Renal cortical epithelial cell (primary cell): ENCODE measurements around the gene DHCR24. TPM values are rescaled to one million over a fixed set of nuclear protein-coding genes. Genes with fewer than 3 reads are reported as not detected.

Experiments
- DNase-seq: peaks from one replicate; pipeline ENCODE4 v3.0.0-alpha.2; 2011; ENCODE audit warnings: low read depth
- total RNA-seq: library from RNA; depleted of rRNA; stranded (reverse); fragments of >200 nt; gene quantifications from 2 replicates; pipeline ENCODE4 v1.2.3, GENCODE V29; 2014

DHCR24 gene
- total RNA-seq, 1 donor from 2014 or later, result 608 TPM

DNA sequence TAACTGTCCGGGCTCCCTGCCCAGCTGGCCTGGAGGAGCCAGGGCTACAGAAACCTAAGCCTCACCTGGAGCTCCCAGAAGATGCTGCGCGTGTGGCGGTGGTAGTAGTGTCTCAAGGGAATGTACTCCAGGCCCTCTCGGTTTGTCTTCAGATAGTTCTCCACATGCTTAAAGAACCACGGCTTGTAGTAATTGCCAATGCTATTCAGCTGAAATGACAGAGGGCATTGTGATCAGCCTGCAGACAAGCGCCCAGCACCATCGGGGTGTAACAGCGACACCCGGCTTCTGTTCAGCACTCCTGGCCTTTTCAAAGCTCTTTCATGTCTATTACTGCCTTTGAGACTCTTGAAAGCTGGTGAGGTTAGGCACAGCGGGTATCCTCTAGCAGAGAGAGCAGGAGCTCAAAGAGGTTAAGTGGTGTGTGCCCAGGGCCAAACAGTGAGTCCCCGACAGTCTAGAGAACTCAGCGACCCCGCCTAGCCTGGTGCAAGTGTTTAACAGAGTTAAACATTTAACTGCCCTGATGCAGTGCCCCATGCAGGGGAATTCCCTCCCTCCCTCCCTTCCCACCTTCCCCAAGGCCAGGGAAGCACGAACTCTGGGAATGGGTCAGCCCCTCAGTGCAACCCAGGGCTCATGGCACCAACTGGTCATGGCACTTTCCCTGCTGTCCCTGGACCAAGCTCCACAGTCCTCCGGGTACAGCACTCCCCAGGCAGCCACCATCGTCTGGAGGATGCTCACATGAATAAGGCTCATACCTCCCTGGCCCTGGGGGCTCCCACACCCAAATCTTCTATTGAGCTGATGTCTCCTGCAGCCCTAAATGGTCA lies 21.5 kb downstream of the DHCR24 start:
- DNase-seq, result peak; percentile 76

DNA sequence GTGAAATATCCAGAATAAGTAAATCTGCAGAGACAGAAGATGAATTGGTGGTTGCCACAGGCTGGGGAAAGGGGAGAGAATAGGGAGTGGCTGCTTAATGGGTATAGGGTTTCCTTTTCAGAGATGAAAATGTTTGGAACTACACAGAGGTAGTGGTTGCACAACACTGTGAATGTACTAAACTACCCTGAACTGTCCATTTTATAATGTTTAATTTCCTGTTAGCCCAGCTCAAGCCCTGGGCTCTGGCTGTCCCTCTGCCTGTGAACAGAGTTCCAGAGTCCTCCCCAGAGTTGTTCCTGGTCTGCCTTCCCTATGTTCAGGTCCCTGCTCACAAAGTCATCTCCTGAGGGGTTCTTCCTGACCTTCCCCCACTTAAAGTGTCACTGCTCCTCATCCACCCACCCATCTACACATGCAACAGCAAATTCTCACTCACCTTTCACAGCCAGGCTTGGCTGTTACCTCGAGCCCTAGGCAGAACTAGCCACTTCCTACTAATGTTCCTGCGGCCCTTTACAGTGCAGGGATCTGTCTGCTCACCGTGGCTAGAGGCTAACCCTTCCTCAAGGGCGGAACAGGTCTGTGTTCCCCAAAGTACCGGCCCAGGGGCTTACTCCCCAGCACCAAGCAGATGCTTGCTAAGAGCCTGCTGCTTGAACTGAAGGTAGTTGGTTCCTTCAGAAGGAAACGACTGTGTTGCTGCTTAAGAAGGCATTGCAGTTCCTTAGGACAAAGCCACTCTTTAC lies 22.4 kb downstream of the DHCR24 start:
- peak; percentile 51 for DNase-seq

GRCh38 chr1:54863267-54863665 lies 23.7 kb downstream of the DHCR24 start:
- DNase-seq, result no peak

GRCh38 chr1:54861070-54861761 lies 25.8 kb downstream of the DHCR24 start:
- DNase-seq, result no peak

DNA sequence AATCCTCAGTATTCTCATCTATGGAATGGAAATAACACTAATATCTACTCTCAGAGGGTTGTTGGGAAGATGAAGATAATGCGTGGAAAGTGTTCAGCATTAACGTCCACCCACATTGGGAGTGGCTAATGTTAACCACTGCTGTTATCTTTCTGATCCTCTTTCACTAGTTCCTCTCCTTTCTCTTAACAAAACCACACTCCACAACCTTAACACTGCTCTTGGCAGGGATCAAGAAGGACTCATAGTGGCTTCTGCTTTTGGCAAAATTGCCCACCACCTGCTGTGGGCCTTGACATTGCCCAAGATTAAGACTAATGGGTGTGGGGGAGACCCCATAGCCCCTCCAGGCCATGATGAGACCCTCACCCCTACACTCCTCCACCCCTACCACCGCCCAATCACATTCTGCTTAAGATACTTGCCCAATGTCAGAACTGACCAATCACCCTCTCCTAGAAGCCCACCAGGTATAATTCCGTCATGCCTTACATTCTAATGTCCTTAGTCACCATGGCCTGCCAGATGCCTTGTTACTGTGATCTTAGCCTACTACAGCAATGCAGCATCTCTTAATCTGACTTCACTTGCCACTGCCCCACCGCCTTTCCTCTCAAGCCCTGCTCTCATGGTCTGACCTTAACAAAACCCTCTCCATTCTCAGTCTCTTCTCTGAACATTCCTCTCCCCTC lies 27.1 kb downstream of the DHCR24 start:
- peak; percentile 33 for DNase-seq

DNA sequence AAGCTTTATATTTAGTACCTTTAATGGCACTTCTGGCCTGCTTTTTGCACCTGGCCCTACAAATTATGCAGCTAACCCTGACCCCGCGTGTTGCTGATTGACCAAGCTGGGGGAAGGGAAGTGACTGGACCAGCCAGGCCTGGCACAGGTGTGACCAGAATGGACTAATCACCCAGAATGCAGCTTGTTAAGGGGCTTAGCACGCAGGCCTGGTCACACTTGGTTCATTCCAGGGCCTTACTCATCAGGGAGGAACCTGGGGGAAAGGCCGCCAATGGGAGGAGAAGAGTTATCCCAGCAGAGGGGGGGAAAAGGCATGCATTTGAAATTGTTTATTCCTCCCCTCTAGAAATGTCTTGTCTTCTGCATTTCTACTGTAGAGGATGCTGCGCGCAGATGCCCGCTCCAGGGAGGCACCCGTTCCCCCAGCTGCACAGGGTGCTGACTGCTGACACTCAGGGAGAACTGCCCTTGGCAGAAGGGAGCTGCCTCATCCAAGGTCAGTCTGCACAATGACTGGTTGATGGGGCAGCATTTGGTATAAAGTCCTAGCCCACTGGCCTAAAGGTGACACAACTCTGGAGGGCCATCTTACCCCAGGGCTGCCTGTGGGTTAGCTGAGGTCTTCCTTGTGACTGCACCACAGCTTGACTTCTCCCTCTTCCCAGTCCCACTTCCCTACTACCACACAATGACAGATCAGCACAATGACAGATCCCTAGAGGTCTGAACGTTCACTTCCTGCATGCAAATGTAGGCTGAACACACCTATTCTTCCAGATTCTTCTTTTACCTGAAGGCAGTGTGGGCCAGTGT lies 29.0 kb downstream of the DHCR24 start:
- peak; percentile 97 for DNase-seq

DNA sequence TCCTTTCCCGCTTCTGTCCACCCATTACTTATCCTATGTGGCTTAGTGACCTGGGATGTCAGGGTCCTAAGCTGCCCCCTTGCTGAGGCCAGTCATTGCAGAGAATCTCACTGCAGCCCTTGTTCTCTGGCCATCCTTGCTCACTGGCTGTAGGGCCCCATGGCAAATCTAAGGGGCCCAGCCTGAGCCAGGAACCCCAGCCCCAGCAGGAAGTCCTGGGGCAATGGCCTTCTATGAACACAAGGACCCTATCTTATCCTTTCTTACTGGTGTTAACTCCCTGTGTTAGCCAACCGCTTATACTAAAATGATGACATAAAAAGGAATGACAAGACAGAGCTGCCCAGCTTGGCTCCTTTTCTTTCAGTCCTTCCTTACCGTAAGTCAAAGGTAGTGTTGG lies 29.9 kb downstream of the DHCR24 start:
- no peak for DNase-seq

GRCh38 chr1:54854381-54855020 lies 32.5 kb downstream of the DHCR24 start:
- no peak for DNase-seq

DNA sequence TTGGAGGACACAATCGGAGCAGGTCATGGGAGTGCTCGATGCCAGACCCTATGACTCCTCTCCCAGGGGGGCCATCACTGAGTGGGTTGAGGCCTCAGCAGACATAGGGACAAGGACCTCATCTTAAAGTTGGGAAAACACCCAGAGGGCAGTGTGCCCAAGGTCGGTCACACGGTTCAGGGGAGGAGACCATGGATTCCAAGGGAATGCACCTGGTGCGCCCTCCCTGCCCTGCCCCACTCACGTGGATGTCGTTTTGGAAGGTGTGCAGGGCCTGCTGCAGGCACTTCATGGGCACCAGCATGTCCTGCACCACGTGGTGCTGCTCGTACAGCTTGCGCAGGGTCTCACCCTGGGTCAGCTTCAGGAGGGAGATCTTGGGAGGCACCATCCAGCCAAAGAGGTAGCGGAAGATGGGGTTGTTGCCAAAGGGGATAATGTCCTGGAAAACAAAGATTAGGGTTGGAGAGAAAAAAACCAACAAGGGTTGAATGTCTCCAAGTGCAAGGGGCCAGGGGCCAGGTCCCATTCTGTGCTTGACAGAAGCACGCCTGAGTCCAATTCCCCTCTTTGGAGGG lies 33.1 kb downstream of the DHCR24 start:
- no peak for DNase-seq

DNA sequence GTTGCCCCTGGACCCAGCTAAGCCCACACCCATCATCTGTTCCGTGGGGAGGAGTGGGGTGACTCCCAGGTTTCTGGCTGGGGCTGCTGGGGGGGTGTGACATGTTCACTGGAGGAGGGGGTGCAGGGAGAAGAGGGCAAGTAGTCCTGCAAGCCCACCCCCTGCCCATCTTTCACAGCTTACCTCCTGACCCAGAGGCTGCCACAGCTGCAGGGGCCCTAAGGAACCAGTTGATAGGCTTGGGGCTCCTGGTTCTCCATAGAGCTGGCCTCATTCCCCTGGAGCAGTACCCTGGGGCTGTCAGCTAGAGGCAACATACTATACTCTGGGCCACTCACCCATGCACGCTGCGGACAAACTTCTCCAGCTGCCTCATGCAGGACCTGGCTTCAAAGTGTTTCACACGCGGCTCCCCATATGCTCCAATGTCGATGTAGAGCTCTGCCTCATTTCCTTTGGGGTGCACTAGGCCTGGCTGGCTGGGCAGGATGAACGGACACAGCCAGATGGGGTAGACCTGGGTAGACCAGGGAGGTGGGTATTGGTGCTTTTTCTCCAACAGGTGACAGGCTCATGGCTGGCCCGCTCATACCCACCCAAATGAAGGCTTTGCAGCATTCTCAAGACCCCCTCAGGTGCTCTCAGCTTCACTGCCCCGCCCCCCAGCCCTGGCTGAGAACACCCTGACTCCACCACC lies 33.8 kb downstream of the DHCR24 start:
- no peak for DNase-seq

DNA sequence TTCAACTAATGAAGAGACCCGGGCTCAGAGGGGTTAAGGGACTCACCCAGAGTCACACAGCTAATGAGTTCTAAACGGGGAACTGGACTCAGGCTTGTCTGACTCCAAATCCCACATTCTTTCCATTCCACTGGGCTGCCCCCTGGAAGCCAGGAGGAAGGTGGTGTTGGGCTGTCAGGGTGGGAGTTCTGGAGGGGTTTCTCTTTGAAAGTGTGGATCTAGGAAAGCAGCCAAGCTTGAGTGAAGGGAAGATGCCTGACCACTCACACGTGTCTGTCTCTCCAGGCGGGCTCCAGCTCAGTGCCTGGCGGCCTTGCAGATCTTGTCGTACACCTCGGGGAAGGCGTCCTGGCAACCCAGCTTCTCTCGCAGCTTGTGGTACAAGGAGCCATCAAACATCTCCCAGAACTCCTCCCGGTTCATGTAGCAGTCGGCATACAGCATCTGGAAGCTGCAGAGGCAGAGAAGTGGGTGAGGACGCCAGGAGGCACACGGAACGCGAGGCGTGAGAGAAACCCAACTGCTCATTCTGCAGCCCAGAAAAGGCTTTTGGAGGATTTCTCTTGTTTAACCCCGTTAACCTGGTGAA lies 35.0 kb downstream of the DHCR24 start:
- no peak for DNase-seq

- no peak for DNase-seq
These were observed 35.6 kb downstream of the DHCR24 start for GRCh38 chr1:54851406-54851805.

DNA sequence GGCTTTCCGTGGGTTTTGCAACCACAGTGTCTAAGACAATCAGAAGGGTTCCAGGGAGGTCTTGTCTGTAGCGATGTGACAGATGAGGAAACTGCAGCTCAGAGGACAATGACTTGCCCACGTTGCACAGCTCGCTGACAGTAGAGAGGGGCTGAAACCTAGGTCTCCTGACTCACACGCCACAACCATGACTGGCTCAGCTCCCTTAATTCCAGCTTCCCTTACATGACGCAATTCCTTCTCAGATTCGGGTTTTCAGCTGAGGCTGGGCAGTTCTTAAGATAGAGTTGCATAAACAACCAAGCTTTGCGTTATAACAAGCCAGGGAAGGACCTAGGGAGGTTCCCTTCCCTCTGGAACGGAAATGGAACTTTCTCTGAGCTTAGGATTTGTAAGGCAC lies 36.3 kb downstream of the DHCR24 start:
- DNase-seq, result peak; percentile 95

GRCh38 chr1:54850069-54850730 lies 36.8 kb downstream of the DHCR24 start:
- peak; percentile 91 for DNase-seq

GRCh38 chr1:54849219-54850068 lies 37.6 kb downstream of the DHCR24 start:
- no peak for DNase-seq

GRCh38 chr1:54848134-54848948 lies 38.7 kb downstream of the DHCR24 start:
- DNase-seq, result no peak
